ENCODE measurements around the gene ZBED1.

GRCh38 chrX:2489446-2490445, 11.0 kb downstream of the ZBED1 start:
- no peak for TF ChIP-seq POLR2A (IDR thresholded peaks at IDR 0.05)
- TF ChIP-seq, protein P1, sequence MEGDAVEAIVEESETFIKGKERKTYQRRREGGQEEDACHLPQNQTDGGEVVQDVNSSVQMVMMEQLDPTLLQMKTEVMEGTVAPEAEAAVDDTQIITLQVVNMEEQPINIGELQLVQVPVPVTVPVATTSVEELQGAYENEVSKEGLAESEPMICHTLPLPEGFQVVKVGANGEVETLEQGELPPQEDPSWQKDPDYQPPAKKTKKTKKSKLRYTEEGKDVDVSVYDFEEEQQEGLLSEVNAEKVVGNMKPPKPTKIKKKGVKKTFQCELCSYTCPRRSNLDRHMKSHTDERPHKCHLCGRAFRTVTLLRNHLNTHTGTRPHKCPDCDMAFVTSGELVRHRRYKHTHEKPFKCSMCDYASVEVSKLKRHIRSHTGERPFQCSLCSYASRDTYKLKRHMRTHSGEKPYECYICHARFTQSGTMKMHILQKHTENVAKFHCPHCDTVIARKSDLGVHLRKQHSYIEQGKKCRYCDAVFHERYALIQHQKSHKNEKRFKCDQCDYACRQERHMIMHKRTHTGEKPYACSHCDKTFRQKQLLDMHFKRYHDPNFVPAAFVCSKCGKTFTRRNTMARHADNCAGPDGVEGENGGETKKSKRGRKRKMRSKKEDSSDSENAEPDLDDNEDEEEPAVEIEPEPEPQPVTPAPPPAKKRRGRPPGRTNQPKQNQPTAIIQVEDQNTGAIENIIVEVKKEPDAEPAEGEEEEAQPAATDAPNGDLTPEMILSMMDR (IDR thresholded peaks at IDR 0.05) = no peak
- TF ChIP-seq EP300 (IDR thresholded peaks at IDR 0.05) = no peak
